GM12875 (cell line): ENCODE data around the gene BCL11B.

ENCODE experiments used
- H3K4me3 ChIP-seq: one replicate; pipeline ENCODE4 v1.5.1; 2011; ENCODE audit warnings: low read depth, low read length, control low read depth
- TF ChIP-seq, protein P1 (sequence below): IDR thresholded peaks from 2 replicates; pipeline ENCODE4 v1.5.1; 2011; ENCODE audit warnings: low read depth, mild to moderate bottlenecking, control low read depth, inconsistent platforms, low read length, moderate library complexity, borderline replicate concordance; ENCODE audit not compliant: insufficient read depth

Gene BCL11B

GRCh38 chr14:99156814-99157213, 115.2 kb downstream of the BCL11B start:
- TF ChIP-seq, protein P1, sequence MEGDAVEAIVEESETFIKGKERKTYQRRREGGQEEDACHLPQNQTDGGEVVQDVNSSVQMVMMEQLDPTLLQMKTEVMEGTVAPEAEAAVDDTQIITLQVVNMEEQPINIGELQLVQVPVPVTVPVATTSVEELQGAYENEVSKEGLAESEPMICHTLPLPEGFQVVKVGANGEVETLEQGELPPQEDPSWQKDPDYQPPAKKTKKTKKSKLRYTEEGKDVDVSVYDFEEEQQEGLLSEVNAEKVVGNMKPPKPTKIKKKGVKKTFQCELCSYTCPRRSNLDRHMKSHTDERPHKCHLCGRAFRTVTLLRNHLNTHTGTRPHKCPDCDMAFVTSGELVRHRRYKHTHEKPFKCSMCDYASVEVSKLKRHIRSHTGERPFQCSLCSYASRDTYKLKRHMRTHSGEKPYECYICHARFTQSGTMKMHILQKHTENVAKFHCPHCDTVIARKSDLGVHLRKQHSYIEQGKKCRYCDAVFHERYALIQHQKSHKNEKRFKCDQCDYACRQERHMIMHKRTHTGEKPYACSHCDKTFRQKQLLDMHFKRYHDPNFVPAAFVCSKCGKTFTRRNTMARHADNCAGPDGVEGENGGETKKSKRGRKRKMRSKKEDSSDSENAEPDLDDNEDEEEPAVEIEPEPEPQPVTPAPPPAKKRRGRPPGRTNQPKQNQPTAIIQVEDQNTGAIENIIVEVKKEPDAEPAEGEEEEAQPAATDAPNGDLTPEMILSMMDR: no peak

GRCh38 chr14:99156090-99156425, 115.9 kb downstream of the BCL11B start:
- no peak overlapping the region for H3K4me3 ChIP-seq
- TF ChIP-seq, protein P1: no peak

More at GRCh38 chr14:99156814-99157213, 115.2 kb downstream of the BCL11B start:
- no peak overlapping the region for H3K4me3 ChIP-seq

- no peak overlapping the region for H3K4me3 ChIP-seq
Observed at GRCh38 chr14:99155173-99156089, 116.6 kb downstream of the BCL11B start.

GRCh38 chr14:99150236-99150635, 121.8 kb downstream of the BCL11B start:
- no peak overlapping the region for H3K4me3 ChIP-seq
- TF ChIP-seq, protein P1: no peak

More at GRCh38 chr14:99155173-99156089, 116.6 kb downstream of the BCL11B start:
- TF ChIP-seq, protein P1: no peak

DNA sequence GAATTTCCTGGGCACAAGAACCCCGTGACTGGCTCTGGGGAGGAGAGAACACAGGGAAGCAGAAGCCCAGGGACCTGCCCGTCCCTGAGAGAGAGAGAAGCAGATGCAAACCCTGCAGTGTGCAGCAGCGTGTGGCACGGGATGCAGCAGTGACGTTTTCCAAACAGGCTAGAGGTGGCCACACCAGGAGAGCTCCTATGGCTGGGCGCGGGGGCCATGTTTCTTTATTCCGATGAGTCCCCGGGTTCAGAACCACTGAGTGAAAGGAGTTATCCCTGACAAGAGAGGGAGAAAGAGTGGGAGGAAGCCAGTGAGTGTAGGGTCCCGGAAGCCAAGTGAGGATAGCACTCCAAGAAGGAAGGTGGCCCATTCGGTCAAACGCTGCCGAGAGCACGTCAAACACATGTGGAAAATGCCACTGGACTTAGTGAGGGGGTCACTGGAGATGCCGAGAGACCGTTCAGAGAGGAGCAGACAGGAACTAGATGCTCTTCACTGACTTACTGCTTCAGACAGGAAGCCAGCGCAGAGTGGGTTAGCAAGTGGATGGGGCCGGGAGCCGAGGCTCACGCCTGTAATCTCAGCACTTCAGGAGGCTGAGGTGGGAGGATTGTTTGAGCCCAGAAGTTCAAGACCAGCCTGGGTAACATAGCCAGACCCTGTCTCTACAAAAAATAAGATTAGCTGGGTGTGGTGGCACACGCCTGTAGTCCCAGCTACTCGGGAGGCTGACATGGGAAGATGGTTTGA, 123.0 kb downstream of the BCL11B start:
- H3K4me3 ChIP-seq: no peak overlapping the region
- TF ChIP-seq, protein P1: no peak

DNA sequence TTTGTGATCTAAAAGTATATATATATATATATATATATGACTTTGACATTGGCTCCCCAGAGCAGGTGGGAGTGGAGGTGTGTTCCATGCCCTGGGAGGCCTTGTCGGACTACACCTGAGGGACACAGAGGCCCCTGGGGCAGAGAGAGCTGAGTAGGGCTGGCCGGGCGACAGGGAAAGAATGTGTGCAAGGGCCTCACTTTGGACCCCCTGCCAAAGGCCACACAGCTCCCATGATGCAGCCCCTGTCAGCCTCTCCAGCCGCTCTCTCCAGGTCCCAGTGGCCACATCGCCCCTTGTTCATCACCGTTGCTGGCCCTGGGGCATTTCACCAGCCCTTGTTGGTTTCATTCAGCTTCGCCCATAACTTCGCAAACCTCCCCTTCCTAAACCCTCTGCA, 123.9 kb downstream of the BCL11B start:
- H3K4me3 ChIP-seq: no peak overlapping the region
- TF ChIP-seq, protein P1: no peak

- TF ChIP-seq, protein P1: no peak
- H3K4me3 ChIP-seq: no peak overlapping the region
Observed at GRCh38 chr14:99147366-99147740, 124.6 kb downstream of the BCL11B start.
